H1 (cell line): ENCODE measurements around the gene STARD7. TPM values are rescaled to one million over a fixed set of nuclear protein-coding genes. Genes with fewer than 3 reads are reported as not detected.

Experiments used
- HDAC2 ChIP-seq, 2 experiments: fragments of 300-600 bp in 1 of 2; sonication (generic) in 1 of 2; IDR thresholded peaks; 2 replicates each; pipeline ENCODE4 v1.6.1; 2011 to 2012; ENCODE audit warnings: low read depth in 2 of 2, low read length in 2 of 2, mild to moderate bottlenecking in 2 of 2, moderate library complexity in 2 of 2, borderline replicate concordance in 1 of 2, inconsistent platforms in 1 of 2
- polyA plus RNA-seq, 7 experiments: library from polyadenylated mRNA; depleted of rRNA in 3 of 7; stranded (reverse) in 5 of 7; unstranded in 2 of 7; fragments of >200 nt in 5 of 7; fragments of 200-250 nt in 2 of 7; gene quantifications; 1 replicate in 5 of 7; 2 replicates in 1 of 7; 4 replicates in 1 of 7; pipeline versions ENCODE4 v1.2.1 to v1.2.3, GENCODE V29; 2011 to 2013; ENCODE audit warnings: missing spikeins in 2 of 7, mixed read lengths in 2 of 7
- total RNA-seq: library from RNA; stranded (reverse); fragmentation: NEBNext Ultra II Directional; extraction: Animal tissue kit (Norgen Biotek cat#: 25700); gene quantifications from 2 replicates; pipeline ENCODE4 v1.2.1, GENCODE V29; 2021
- TF ChIP-seq, protein P1 (sequence below): IDR thresholded peaks from 2 replicates; pipeline ENCODE4 v1.6.1; 2011; ENCODE audit warnings: low read length, improper control_type of control experiment
- TF ChIP-seq, protein P2 (sequence below): IDR thresholded peaks from 2 replicates; pipeline ENCODE4 v1.6.1; 2011; ENCODE audit warnings: low read depth, mild to moderate bottlenecking, low read length; ENCODE audit not compliant: insufficient read depth

The STARD7 gene
- total and polyA plus RNA-seq, 2 of the 8 experiments (the other 6 are each of a cell fraction or from before 2014, with no cell fraction given) = 89.1 to 200 TPM

DNA sequence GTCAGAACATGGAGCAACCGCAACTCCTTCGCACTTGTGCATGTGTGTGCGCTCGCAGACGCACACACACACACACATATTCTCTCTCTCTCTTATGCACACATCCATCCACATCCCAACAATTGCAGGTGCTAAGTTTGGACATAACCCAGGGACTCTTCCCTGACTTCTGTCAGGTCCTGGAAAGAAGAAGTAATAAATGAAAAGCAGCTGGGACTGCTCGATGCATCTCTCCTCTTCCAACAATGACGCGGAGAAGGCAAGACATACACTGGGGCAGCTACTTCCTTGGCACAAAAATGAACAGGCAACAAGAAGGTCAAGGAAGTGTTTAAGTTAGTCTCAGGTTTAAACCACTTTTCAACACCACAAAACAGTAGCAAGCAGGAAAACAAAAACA lies 23.6 kb downstream of the STARD7 start (continued):
- TF ChIP-seq, protein P1, sequence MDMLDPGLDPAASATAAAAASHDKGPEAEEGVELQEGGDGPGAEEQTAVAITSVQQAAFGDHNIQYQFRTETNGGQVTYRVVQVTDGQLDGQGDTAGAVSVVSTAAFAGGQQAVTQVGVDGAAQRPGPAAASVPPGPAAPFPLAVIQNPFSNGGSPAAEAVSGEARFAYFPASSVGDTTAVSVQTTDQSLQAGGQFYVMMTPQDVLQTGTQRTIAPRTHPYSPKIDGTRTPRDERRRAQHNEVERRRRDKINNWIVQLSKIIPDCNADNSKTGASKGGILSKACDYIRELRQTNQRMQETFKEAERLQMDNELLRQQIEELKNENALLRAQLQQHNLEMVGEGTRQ = no peak
- TF ChIP-seq, protein P2, sequence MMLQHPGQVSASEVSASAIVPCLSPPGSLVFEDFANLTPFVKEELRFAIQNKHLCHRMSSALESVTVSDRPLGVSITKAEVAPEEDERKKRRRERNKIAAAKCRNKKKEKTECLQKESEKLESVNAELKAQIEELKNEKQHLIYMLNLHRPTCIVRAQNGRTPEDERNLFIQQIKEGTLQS = no peak
- TF ChIP-seq HDAC2 (IDR thresholded peaks at IDR 0.05; ENCODE audit: borderline replicate concordance in 1 of 2, low read depth in 2 of 2, low read length in 2 of 2) = no peak
